HG02610 (cell line): ENCODE data around the gene GAS5.
"Not testable (repeated sequence)": the region's sequence is repeated elsewhere in the genome, so short reads cannot be mapped to it uniquely, and the experiment has no call there.

Experiments
- ATAC-seq: cut with Tn5 transposase; IDR thresholded peaks from one replicate; pipeline ENCODE4 v1.9.1; 2021; ENCODE audit warnings: mild to moderate bottlenecking, moderate library complexity; ENCODE audit not compliant: unreplicated experiment

The GAS5 gene

DNA sequence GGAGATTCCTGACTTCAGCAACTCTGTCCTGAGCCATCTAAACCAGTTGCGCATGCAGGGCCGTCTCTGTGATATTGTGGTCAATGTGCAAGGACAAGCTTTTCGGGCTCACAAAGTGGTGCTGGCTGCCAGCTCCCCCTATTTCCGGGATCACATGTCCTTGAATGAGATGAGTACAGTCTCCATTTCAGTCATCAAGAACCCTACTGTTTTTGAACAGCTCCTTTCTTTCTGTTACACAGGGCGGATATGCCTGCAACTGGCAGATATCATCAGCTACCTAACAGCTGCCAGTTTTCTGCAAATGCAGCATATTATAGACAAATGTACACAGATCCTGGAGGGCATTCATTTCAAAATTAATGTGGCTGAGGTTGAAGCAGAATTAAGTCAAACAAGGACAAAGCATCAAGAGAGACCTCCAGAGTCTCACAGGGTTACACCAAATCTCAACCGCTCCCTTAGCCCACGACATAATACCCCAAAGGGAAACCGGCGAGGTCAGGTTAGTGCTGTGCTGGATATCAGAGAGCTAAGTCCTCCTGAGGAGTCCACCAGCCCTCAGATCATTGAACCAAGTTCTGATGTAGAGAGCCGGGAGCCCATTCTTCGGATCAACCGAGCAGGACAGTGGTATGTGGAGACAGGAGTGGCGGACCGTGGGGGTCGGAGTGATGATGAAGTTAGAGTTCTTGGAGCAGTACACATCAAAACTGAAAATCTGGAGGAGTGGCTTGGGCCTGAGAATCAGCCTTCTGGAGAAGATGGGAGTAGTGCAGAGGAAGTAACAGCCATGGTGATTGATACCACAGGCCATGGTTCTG is 2.7 kb upstream of the GAS5 start:
- ATAC-seq: peak; percentile 18

DNA sequence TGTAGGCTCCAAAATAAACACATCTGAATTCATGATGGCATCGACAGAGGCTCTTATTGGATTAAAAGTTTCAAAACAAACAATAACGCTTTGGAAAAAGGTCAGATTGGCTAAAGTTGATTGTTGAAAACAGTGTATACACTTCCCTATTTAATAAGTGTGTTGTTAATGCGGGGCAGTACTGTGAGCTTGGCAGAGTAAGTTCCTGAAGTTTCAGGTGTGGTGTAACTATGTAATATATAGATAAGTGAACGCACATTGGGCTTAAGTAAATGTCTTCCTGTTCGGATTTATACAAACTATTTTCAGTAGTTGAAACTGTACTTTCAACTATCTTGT is 1.2 kb upstream of the GAS5 start:
- ATAC-seq: no peak

DNA sequence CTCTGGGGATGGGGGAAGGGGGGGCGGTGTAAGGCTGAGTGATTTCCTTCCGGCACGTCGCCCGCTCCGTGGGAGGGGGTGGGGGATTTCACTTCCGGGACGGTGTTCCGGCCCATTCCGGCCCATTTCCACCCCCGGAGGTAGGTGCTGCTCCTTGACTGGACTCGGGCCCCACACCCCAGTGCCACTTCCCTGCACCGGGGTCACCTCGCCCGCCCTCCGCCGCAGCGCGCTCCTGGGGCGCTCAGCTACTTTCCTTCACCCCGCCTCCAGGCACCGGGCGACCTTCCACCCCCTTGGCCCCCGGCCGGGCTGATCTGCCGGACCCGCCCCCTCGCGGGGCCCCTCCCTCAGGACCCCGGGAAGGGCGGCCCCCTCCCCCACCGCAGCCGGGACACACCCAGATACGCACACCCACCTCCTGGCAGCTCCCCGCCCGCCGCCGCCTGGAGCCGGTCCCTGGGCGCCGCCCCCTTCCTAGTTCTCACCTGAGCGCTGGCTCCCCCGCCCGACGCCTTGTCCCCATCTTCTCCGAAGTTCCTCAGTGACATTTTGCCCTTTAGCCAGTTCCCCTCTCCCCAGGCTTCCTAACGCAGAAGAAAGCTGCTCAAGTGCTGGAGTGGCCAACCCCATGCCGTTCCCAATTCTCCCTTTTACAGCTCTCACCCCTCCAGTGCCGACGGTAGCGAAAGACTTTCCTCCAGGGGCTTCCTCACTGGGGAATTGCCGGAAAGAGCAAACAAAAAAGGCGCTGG is 654 bp upstream of the GAS5 start, which contains the start of gene ZBTB37:
Gene ZBTB37 (plus strand): TSS at position 115 of the 755 bp plus-strand sequence. CDS start 1,846 bp downstream, outside the sequence.
- ATAC-seq: peak; percentile 54

DNA sequence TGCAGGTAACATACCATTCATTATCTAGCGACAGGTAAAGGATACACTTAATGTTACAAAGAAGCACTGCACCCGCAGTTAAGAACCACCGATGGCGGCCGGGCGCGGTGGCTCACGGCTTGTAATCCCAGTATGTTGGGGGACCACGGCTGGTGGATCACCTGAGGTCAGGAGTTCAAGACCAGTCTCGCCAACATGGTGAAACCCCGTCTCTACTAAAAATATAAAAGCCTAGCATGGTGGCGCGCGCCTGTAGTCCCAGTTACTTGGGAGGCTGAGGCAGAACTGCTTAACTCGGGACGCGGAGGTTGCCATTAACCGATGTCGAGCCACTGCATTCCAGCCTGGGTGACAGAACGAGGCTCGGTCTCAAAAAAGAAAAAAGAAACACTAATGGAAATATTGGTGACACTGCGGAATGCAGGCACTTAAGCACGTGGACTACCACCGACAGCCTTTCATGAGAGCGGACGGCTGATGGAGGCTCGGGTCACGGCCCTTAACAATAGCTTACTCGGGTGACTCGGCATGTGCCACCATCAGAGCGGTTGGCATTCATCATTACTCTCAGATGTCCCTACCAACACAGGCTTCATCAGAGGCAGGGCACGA is 542 bp downstream of the GAS5 start:
- ATAC-seq: peak; percentile 2

DNA sequence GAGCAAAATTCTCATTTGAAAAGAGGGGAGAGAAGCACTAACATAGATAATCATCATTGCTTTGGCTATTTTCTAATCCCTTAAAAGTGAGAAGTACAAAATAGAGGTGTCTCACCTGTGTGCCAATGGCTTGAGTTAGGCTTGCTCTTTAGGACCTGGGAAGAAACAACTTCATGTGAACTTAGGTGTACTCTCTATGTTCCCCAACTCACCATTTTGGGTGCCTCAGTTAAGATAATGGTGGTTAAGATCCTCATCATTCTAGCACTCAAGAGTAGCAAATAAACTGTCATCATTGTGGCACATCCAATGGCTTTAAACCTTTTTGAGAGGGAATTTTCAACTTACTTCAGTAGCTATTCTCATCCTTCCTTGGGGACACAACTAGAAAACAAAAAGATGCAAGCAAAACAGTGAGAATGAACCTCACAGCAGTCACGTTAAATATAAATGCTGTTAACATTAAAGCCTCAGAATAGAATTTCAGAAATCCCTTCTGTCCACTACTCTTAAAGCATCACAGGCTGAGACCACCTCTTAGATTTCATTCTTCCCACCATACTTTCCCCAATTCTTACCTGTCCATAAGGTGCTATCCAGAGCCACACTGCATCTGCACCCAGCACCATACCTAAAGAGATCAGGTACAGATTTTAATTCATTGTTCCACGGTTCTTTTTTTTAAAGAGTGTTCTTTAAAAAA is 1.2 kb downstream of the GAS5 start:
- ATAC-seq: no peak

DNA sequence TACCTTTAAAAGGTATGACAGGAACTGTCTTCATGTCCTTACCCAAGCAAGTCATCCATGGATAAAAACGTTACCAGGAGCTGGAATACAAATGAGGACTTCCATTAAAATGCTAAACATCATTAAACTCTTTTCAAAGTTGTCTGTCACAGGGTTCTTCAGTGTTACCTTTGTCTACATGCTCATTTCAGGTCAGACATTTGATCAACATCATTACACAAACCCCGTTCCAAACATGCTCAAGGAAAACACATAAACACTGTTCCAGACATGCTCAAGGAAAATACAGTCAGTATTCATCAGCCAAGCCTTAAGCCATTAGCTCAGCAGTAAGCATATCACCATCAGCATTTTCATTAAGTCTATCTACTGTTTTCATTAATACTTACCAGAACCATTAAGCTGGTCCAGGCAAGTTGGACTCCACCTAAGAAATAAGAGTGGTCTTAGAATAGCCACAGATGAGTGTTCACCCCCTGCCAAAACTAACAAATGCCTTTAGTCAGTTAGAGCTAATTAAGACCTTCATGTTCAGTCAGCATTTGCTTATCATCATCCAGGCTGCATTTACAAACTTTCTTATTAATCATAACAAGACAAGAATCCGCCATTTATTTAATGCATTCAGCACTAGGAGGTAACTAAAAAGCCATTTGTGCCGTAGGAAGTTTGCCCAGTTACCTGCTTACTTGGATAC is 2.2 kb downstream of the GAS5 start:
- ATAC-seq: no peak

DNA sequence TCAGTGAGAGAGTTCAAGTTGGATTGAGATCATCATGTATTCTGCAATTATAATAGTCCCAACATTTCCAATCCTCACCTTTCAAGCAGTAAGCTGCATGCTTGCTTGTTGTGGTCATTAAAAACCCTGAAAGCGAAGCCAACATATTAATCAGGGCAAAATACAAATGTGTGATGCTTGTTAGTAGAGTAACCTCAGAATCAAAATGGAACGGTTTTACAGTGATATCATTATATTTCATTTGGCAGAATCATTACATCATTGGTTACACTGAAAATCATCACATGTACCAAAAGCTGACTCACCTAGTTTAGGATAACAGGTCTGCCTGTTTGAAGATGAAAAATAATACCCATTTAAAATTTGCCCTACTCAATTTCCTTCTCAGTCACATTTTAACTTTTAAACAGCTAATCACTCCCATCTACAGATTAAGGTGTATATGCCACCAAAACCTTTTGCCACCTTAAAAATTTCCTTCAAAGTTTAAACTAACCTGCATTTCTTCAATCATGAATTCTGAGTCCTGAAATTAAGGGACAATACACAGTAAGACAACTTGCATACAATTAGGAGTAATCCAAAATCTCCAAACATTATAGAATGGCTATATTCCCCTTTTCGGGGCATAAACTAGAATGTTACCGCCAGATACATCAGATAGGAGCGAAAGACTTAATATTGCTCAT is 3.5 kb downstream of the GAS5 start:
- ATAC-seq: no peak

DNA sequence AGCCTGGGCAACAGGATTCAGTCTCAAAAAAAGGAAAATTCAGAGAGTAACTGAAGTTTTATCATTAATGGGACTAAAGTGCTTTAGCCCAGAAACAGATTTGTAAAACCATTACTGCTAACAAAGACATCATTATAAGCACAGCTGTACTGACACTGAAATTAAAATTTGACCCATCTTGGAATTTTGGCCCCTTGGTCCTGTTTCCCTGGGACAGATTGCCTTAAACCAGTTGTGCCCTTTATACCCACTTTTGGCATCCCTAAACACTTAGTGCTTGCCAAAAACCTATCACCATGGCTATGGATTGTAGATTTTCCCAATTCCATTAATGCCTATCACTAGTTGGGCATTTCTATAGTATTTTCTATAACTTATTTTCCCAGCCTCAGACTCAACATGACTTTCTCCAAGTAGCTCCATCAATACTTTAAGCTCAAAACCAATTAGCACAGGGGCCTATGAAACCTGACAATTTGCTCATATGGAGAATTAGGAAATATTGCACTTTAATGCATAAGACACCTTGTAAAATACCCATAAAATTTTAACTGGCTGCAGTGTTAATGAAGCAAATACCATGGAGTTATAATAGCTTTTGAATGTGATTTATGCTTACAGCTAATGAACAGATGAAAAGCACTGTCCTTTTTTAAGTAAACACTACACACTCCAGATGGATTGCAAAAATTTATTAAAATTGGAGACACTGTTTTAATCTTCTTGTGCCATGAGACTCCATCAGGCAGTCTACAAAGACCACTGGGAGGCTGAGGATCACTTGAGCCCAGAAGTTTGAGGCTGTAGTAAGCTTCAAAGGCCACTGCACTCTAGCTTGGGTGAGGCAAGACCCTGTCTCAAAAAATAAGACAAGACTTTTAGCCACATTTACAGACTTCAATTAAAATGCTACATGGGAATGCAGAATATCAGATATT is 4.3 kb downstream of the GAS5 start:
- no peak for ATAC-seq

DNA sequence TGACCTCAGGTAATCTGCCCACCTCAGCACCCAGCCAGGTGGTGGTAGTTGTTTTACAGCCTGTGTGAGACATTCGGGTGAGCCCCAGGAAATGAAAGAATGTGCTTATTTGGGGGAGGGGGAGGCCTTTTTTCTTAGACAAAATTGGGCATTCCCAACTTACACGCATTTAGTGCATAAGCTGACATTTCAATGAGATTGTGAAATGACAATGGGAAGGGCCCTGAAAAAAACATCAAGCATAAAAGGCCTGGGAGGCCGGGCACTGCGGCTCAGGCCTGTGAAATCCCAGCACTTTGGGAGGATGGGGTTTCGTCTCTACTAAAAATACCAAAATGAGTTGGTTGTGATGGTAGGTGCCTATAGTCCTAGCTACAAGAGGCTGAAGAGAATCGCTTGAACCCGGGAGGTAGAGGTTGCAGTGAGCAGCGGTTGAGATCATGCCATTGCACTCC is 5.0 kb downstream of the GAS5 start:
- ATAC-seq: no peak

DNA sequence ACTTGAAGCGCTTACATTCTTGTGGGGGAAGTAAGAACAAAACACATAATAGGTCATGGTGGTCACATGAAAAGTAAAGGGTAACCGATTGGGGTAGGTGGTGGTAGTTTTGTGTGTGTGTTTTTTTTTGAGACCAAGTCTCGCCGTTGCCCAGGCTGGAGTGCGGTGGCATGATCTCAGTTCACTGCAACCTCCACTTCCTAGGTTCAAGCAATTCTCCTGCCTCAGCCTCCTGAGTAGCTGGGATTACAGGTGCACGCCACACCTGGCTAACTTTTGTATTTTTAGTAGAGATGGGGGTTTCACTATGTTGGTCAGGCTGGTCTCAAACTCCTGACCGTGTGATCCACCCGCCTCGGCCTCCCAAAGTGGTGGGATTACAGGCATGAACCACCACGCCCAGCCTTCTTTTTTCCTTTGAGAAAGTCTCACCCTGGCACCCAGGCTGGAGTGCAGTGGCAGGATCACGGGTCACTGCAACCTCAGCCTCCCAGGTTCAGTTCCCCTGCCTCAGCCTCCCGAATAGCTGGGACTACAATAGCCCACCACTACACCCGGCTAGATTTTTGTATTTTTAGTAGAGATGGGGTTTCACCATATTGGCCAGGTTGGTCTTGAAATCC is 5.5 kb downstream of the GAS5 start:
- ATAC-seq: not testable (repeated sequence)

DNA sequence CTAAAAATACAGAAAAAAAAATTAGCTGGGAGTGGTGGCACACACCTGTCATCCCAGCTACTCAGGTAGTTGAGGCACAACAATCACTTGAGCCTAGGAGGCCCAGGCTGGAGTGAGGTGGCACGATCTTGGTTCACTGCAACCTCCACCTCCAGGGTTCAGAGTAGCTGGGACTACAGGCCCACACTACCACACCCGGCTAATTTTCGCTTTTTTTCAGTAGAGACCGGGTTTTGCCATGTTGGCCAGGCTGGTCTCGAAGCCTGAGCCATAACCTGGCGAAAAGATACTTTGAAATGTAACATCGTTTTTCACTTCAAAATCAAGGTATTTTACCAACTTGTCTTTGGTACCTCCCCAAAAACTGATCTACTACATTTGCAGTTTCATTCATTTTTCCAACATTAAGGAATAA is 6.1 kb downstream of the GAS5 start:
- ATAC-seq: no peak

DNA sequence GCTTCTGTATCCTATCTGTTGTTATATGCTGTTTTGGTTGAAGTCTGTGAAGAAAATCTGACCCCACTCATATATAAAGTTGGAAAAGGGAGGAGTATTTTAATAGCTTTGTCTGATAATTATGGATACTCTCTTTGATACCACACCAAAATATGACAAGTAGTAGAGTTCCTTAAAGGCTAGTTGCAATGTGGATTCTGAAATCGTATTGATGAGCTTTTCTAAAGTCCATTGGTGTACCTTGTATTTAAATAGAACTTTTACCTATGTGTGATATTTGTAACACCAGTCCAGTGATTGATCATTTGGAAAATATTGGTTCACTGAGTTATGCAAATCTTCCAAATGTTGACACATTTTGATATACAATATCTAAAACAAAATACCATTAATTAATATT is 7.7 kb downstream of the GAS5 start:
- ATAC-seq: no peak

DNA sequence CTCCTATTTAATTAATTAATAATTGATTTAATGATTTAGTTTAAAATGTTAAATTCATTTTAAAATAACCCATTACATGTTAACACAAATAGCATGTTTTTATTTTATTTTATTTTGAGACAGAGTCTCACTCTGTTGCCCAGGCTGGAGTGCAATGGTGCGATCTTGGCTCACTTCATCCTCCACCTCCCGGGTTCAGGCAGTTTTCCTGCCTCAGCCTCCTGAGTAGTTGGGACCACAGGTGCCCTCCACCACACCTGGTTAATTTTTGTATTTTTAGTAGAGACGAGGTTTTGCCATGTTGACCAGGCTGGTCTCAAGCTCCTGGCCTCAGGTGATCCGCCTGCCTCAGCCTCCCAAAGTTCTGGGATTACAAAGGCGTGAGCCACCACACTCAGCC is 8.2 kb downstream of the GAS5 start:
- ATAC-seq: not testable (repeated sequence)

DNA sequence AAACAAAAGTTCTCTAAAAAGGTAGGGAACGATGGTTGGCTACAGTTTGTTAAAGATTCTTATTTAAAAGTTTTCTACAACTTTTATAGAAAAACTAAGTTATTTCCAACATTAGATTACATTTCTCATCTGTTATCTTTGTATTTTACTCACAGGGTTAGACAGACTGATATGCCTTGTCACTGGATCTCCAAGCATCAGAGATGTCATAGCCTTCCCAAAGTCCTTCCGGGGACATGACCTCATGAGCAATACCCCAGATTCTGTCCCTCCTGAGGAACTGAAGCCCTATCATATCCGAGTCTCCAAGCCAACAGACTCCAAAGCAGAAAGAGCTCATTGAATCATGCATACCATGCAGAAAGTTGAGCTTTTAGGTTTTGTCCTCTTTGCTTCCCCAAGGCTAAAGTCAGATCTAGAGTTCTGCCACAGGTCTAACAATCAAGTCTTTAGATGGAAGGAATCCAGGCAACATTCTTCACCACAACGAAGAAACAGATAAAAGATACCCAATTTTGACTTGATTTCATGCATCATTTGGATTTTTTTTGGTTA is 10.3 kb downstream of the GAS5 start:
- no peak for ATAC-seq

DNA sequence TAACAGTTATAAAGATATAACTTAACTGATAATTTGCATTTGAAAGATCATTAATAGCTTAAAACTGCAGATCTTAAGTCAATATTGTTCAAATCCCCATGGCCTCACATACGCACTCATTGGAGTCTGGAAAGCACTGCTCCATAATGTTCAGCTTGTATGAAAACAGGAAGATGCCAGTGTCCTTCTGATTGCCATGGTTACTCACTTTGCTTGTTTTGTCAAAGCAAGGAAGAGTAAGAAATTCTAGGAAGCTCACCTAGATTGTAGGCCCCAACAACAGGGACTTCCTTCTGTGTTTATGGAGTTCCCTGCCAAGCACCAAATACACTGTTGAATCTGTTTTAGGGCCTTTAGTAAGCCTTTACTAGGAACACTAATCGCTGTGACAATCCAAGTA is 10.9 kb downstream of the GAS5 start:
- no peak for ATAC-seq

DNA sequence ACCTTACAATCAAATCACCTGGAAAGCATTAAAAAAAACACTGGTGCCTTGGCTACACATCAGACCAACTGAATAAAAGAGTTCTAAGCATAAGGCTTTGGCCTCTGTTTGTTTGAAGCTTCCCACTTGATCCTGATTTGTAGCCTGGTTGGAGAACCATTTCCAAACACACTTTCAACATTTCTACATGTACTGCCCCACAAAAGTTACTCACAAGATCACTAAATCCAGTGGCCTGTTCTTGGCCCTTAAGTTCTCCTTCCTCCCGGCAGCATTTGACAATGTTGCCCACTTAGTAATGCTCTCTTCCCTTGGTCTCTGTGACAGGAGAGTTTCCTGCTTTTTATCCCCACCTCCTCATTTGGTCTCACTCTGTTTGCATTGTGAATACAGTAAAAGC is 11.8 kb downstream of the GAS5 start:
- ATAC-seq: no peak

DNA sequence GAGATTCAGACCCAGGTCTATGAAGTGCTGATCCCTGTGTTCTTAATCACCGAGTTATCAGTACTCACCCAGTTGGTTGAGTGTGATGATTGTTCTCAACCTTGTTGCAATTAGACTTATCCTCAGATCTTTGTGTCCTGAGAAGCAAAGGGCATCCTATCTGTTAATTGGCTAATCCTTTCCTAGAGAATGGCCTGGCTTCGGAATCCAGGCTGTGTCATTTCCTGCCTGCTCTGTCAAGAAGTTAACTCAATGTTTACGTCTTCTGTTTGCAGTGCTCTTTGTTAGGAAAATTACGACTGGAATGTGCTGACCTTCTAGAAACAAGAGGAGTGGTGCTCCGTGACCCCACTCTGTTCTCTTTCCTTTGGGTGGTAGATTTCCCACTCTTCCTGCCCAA is 14.7 kb downstream of the GAS5 start:
- no peak for ATAC-seq

DNA sequence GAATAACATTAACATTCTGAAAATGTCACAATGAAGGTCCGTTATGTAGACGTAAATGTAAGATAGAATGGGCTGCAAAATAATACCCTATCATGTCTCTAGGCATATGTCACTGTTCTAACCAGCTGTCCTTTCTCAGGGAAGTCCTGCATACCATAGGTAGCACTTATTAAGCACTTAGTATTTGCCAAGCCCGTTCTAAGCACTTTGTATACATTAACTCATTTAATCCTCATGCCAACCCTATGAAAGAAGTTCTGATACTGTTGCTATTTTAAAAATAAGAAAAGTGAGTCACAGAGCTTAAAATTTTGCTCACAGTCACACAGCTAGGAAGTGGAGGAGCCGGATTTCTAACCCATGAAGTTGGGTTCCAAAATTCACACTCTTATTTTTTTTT is 15.7 kb downstream of the GAS5 start:
- ATAC-seq: no peak
